SH-SY5Y (cell line): Measurements from ENCODE around the gene ZSWIM6.

ENCODE experiments used
- GATA2 ChIP-seq: IDR thresholded peaks from 2 replicates; pipeline ENCODE4 v1.6.1; 2011; ENCODE audit warnings: mild to moderate bottlenecking, low read depth, low read length
- GATA3 ChIP-seq: IDR thresholded peaks from 2 replicates; pipeline ENCODE4 v1.6.1; 2011; ENCODE audit warnings: low read depth, mild to moderate bottlenecking, low read length, moderate library complexity

ZSWIM6 gene

DNA sequence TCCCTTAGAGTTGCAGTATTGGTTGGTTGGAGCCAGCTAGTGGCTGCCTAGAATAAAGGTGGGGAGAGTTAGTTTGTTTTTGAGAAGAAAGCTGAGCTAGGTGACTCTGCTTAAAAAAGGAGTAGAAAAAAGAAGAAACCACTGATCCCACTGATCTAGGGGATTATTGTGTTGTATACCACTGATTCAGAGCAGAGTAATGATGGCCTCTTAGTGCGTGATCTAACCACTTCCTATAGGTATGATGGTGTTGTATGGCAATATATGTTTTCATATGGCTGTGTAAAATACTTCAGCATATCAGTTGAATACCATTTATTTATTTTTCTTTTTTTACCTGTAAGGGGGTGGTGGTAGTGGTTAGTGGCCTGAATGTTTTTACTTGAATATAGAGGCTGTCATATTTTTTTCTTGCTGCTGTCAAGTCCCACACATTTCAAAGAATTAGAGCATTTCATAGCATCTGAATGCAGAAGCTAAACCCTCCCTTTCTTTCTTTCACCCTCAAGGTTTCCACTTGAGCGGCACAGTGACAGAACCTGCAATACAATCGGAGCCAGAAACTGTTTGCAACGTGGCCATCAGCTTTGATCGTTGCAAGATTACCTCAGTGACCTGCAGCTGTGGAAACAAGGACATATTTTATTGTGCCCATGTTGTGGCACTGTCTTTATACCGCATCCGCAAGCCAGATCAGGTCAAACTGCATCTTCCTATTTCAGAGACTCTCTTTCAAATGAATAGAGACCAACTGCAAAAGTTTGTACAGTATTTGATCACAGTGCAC is 140.3 kb downstream of the ZSWIM6 start:
- peak; percentile 47 for TF ChIP-seq GATA2
- no peak for TF ChIP-seq GATA3

DNA sequence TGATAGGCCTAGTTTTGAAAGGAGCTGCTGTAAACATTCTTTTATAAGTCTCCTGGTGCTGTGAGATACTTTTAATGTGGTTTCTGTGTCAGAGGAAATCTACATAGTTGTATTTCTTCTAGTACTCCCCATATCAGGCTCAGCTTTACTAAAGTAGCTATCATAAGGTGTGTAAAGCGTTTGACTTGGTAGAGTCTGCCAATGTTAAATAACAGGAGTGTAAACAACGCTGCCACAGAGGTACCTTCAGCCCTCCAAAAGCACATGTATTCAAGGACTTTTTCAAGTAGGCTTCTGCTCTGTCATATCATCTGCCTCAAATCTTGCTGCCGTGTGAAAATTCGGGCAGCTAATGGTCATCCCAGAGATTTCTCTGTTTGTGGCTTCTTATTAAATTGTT is 142.7 kb downstream of the ZSWIM6 start:
- TF ChIP-seq GATA3 = no peak
- TF ChIP-seq GATA2 = no peak

DNA sequence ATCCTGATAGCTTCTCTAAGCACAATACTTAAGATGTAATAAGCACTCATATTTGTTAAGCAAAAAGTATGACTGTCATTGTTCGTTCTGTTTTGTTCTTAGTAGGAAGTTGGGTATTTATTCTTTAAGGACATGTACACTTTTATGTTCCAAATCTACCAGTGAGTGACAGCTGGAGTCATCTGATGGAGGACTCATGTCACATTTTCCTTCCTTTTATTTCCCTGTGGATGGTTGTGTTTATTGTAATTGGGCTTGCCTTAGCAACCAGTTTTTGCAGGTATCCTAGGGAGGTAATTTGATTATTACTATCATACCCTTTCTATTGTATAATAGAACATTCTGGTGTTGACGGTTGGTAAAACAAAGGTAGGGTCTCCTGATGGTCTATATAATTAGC is 145.7 kb downstream of the ZSWIM6 start:
- TF ChIP-seq GATA2 (no peak), GATA3 (no peak)

DNA sequence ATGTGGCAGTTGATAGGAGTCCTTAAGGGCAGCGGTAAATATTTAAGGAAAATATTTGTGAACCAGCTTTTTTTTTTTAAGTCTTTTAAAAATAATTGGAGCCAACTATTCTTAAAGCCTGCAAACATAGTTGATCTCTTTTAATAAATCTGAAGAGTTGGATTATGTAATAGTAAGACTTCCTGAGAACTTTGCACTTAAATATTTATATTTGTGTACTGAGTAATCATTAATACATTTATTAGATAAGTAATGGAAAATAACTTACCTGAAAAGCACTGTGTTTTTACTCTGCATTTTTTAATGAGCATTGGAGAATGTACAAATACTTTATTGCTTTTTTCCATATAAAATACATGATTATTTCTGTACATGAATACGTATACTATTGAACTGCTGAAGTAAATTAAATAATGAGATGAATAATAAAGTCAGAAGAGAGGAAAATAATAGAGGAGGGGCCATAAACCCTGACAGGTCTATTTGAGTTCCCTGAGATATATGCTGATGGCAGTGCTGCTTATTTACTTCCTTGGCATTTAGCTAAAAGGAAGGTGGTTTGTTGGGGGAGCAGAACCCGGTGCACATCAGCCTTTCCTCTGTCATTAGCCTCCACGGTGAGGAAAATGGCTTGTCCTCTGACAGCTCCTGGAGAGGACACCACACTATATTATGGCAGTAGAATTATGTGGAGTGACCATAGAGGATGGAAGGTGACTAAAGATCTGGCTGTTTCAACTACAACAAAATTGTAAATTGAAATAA is 148.0 kb downstream of the ZSWIM6 start:
- TF ChIP-seq GATA2 (no peak), GATA3 (no peak)

DNA sequence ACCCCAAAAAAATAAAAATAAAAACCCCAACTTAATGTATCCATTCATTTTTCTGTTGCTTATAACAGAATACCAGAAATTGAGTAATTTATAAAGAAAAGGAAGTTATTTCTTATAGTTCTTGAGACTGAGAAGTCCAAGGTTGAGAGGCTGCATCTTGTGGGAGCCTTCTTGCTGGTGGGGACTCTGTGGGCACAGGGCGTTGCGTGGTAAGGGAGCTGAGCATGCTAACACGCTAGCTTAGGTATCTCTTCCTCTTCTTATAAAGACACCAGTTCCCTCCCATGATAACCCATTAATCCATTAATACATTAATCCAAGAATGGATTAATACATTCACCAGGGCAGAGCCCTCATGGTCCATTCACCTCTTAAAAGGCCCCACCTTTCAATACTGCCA is 150.9 kb downstream of the ZSWIM6 start:
- TF ChIP-seq GATA2 (no peak), GATA3 (no peak)

DNA sequence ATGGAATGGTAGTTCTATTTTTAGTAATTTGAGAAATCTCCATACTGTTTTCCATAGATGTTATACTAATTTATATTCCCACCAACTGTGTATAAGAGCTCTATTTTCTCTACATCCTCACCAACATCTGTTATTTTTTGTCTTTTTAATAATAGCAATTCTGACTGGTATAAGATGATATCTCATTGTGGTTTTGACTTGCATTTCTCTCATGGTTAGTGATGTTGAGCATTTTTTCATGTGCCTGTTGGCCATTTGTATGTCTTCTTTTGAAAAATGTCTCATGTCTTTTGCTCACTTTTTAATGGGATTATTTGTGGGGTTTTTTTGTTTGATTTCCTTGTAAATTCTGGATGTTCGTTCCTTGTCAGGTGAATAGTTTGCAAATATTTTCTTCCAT is 154.4 kb downstream of the ZSWIM6 start:
- TF ChIP-seq GATA3 = no peak
- TF ChIP-seq GATA2 = no peak

DNA sequence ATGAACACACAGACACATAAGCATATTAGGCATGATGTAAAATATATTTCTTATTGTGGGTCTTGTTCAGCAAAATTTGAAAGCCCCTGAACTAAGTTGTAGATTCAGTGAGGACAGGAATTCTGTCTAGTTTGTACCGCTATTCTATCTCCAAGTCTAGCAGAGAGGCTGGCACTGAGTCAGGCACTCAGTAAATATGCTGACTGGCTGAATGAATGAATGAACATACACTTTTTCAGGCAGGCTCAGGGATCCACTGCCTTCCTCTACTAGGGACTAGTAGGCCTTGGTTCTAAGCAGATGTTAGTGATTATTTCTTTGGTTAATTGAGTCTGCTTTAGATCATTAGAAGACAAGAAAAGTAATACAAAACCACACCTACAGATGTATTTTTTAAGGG is 157.5 kb downstream of the ZSWIM6 start:
- no peak for TF ChIP-seq GATA3
- TF ChIP-seq GATA2 = no peak

DNA sequence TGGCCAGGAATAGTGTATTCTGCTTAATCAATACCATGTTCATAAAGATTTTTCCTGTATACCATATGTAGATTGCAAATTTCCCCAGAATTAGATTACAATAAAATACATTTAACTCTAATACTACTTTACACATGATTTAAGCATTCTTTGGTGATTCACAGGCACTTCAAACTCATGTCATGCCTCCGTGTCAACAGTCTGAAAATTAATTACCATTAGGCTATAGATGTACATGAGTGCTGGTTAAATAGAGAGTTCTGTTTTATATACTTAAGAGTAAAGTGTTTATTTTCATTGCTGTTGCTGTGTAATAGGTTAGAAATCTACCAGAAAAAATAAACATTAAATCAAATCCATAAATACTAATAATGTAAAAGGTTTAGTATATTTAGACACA is 159.8 kb downstream of the ZSWIM6 start:
- no peak for TF ChIP-seq GATA3
- no peak for TF ChIP-seq GATA2

DNA sequence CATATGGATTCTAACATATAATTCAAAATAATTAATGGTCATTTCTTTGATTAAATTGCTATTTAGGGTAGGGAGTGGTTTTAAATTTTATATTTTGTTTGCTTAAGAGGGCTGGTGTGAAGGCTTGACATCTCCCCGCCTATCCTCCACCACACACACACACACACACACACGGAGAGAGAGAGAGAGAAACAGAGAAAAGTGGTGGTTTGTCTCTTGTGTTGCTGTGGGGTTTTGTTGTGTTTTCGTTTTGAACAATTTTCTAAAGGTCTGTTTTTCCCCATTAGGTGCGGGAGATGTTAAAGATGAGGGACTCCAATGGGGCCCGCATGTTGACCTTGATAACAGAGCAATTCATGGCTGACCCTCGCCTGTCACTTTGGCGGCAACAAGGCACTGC is 161.9 kb downstream of the ZSWIM6 start:
- TF ChIP-seq GATA2 = no peak
- TF ChIP-seq GATA3 = no peak

DNA sequence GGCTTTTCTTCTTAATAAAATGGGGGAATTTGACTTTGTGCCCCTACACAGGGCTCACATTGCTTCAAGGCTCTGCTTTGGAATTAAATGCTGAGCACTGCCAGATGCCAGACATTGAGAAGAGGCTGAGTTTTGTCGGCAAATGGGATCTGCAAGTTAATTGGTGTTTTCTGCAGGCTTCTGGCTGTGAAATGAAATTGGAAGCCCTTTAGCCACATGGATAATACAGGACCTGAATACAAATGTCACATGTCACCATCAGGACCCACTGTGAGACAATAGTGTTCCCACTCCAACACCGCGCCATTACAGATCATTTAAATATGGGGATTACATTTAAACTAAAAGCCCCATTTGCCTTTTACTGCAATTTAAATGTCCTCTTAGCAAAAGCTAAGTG is 164.4 kb downstream of the ZSWIM6 start:
- TF ChIP-seq GATA2 (peak; percentile 56), GATA3 (no peak)

DNA sequence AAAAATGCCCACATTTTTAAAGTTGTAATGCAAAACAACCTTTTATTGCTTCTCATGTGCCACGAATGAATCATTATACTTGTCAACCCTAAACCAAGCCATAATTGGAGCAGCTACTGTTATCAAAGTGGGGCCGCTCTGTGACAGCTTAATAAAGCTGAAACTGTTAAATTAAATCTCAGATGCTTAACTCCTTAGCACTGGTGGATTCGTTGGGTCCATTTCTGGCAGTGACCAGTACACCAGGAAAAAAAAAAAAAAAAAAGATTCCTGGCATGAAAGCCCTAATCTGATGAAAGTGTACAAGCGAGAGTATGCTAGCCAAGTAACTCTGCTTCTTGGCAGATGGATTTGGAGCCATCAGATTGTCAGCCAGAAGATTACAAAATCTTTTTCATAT is 164.8 kb downstream of the ZSWIM6 start:
- TF ChIP-seq GATA2 = peak; percentile 69
- TF ChIP-seq GATA3 = no peak

DNA sequence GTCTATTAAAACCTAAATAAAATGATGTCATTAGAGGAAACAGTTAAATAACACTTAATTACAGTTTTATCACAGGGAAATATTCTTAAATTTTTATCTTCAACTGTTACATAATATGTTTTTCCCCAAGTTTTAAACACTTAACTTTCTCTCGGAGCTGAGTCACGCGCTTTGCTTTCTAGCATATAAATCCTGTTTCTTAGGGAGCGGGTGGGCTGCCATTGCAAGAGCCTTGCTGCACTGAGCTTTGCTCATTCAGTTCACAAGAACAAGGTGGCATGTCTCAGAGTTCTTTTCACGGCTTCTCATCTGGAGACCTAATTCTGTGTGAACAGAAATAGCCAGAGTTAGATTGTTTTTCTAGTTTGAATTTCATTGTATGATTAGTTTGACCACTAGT is 166.1 kb downstream of the ZSWIM6 start:
- TF ChIP-seq GATA3 = no peak
- TF ChIP-seq GATA2 = no peak

DNA sequence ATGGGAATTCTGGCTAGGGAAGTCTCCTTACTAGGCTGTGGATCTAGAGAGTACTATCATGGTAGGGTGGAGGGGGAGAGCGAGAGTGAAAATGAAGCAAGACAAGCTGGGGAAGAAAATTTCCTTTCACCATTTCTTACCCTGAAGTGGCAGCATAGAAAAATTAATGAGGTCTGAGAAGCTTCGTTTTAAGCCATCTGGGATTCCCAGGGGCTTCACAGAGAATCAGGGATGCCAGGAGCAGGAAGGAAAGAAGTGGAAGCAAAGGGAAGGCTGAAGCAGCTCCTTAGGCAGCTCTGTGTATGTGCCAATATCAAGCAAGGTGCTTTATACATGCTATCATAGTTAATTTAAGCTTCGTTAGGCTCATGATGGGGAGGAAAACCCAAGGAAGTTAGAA is 169.9 kb downstream of the ZSWIM6 start:
- TF ChIP-seq GATA2 (no peak), GATA3 (no peak)

DNA sequence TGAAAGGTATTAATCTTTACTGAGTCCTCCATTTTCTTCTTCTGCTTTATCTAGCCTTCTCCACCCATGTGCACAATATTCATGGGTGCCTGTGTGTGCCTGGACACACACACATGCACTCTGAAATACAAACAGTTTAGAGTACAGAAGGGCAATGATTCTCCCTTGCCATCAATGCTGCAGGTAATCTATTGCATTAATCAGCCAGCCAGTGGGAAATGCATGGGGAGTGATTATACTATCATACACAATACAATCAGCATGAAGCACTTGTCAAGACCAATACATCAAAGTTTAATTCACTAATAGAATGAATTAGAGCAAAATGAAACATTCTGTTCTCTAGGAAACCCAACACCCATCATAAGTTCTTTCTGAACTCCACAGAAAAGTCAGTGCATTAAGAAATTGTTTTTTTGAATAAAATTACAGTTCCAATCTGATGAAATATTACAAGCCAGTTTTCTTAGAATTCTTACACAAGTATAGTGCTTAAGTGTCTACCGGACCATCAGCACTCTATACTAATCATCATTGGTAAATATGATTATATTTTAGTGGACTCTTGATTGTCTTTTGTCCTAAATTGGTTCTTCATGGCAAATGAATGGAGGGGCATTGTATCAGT is 172.2 kb downstream of the ZSWIM6 start:
- TF ChIP-seq GATA2 (peak; percentile 89), GATA3 (peak; percentile 89)

DNA sequence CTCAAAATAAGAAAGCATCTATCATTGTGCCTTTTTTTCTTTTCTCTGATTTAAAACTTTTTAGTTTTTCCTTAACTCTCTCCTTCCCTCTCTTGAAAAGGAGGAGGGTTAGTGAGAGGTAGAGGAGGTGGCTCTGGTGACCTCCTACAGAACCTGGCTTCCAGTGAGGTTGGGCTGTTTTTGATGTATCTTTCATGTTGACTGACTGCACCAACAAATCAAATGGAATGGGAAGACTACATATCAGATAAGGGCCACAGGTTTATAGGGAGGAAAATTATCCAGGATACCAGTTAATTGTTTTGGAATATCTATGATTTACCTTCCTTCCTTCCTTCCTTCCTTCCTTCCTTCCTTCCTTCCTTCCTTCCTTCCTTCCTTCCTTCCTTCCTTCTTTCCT is 173.2 kb downstream of the ZSWIM6 start:
- TF ChIP-seq GATA2 (no peak), GATA3 (no peak)
